ENCODE data around the gene GRID1.

The GRID1 gene

DNA sequence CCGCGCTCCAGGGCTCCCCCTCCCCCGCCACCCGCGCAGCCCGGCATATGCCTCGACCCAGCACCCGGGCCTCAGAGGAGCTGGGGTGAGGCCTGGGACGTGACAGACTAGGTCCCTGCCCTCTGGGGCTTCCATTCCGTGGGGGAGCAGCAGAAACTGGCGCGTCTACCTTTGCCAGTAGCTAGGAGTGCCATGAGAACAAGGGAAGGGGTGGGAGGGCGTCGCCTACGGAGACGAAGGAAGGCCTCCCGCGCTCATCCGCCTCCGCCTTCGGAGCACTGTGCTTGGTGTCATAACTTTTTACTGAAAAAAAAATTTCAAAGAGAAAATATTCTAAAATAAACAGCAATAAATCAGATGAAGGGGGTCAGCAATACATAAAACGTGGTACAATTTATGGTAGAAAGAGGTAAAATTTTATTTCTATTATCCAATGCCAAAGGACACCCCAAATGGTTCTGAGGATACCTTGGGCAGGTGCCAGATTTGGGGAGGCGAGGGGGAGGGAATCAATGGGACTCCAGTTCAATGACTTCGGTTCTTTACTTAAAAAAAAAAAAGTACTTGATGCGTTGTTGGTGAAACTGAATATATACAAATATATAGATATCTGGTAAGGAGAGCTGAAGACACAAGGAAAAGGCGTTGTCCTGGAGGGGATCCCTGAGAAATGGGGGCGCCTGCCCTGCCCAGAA, 35.1 kb upstream of the GRID1 start:
- intact Hi-C loops (cut with DNase I; ENCODE audit: low total_unique reads), result loop anchor here (2.0 to 5.0 kb wide), 2 partner anchors 119 to 186 kb away; partner anchors contain the start of gene WAPL
- Histone ChIP-seq H3K4me1 (peaks cover 0 to 37% (median 30%) of the 10 kb centered on the region in 4 donors), H3K27ac (peak overlapping the region; percentile 73 to 85), H3K36me3 (no peaks in the 10 kb centered on the region), H3K9me3 (no peaks in the 10 kb centered on the region), H3K27me3 (no peaks in the 10 kb centered on the region), H3K4me3 (peak overlapping the region; percentile 64 to 68)
- TF ChIP-seq, protein P1, sequence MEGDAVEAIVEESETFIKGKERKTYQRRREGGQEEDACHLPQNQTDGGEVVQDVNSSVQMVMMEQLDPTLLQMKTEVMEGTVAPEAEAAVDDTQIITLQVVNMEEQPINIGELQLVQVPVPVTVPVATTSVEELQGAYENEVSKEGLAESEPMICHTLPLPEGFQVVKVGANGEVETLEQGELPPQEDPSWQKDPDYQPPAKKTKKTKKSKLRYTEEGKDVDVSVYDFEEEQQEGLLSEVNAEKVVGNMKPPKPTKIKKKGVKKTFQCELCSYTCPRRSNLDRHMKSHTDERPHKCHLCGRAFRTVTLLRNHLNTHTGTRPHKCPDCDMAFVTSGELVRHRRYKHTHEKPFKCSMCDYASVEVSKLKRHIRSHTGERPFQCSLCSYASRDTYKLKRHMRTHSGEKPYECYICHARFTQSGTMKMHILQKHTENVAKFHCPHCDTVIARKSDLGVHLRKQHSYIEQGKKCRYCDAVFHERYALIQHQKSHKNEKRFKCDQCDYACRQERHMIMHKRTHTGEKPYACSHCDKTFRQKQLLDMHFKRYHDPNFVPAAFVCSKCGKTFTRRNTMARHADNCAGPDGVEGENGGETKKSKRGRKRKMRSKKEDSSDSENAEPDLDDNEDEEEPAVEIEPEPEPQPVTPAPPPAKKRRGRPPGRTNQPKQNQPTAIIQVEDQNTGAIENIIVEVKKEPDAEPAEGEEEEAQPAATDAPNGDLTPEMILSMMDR (IDR thresholded peaks at IDR 0.05), result no peak
- no peak for DNase-seq

DNA sequence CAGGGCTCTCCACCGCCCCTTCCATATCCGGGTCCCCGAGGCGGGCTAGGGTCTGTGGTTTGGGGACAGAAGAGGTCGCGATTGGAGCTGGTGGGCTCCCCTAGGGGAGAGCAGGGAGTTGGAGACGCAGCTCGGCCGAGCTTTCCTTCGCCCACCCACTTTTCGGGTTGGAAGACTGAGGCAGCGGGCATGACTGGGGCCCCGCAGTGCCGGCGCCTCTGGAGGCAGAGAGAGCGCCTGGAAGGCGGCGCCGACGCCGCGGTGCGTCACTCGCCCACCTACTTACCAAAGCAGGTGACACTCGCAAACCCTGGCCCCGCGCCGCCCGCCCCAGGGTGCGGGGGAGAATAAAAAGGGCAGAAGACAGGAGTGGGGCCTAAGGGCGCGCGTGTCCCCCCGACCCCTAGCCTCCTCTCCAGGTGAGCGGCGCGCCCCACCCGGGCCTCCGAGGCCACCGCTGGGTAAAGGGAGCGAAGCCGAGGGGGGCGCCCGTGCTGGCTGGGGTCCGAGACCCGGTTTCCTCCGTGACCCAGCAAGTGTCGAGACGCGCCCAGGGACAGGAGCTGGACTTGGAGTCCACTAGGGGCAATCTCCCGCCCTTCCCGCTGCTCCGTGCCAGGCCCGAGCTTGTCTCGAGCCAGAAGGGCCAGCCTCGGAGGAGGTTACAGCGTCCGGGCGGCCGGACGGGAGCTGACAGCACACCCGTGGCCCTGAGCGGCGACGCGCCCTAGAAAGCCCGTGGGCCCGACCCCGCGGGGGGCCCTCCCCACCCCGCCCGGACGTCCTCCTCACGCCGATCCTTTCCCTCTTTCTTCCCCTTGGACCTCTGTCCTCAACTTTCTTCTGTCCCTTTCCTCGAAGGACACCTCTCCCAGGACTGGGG, 34.4 kb upstream of the GRID1 start:
- Histone ChIP-seq H3K27ac (peak overlapping the region; percentile 73 to 85), H3K9me3 (no peaks in the 10 kb centered on the region), H3K36me3 (no peaks in the 10 kb centered on the region), H3K27me3 (no peaks in the 10 kb centered on the region), H3K4me3 (peak overlapping the region; percentile 64 to 68), H3K4me1 (peaks cover 0 to 37% (median 30%) of the 10 kb centered on the region in 4 donors)
- TF ChIP-seq, protein P1 (IDR thresholded peaks at IDR 0.05), result peak in 1 of 2 experiments; percentile 24
- intact Hi-C loops (cut with DNase I; ENCODE audit: low total_unique reads), result loop anchor here (2.0 to 5.0 kb wide), 2 partner anchors 120 to 186 kb away; partner anchors contain the start of gene WAPL
- peak; percentile 45 to 80 for DNase-seq

DNA sequence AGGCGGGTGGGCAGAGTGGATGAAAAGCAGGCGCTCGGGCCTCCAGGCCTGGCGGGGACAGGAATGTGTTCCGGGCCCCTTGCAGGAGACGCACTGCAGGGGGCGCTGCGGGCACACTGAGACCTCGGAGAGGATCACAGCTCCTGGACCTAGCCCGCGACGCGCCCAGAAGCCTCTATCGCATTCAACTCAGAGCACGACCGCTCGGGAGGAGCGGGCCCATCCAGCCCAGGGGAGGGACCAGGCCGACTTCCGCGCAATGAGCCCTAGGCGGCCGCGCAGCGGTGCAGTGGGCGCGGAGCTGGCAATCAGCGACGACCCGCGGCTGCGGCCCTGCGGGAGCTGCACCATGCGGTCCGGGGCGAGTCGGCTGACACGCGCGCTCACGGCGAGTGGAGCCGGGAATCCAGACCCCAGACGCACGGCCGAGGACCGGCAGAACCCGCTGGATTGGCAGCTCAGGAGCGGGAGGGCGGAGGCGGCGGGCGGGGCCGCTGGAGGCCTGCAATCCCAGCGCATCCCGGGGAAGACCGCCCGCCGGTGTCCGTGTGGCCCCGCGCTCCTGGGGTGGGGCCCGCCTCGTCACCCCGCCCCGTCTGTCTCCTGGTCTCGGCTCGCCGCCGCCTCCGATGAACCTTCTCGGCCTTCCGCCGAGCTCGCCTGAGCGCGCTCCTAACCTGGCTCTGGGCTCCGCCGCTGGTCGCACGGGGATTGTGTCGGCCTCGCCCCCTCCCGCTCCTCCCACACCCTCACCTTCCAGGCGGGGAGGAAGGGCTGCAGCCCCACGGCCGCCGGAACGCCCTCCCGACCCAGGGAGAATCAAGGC, 33.5 kb upstream of the GRID1 start:
- DNase-seq, result peak; percentile 93 to 96
- H3K9me3 ChIP-seq, result no peaks in the 10 kb centered on the region
- peaks cover 0 to 37% (median 30%) of the 10 kb centered on the region in 4 donors for H3K4me1 ChIP-seq
- no peaks in the 10 kb centered on the region for H3K36me3 ChIP-seq
- H3K27ac ChIP-seq, result peak overlapping the region; percentile 73 to 85
- intact Hi-C loops (cut with DNase I; ENCODE audit: low total_unique reads), result loop anchor here (2.0 to 5.0 kb wide), 2 partner anchors 121 to 187 kb away; partner anchors contain the start of gene WAPL
- peak overlapping the region; percentile 64 to 68 for H3K4me3 ChIP-seq
- TF ChIP-seq, protein P1 (IDR thresholded peaks at IDR 0.05), result peak; percentile 93 to 96
- no peaks in the 10 kb centered on the region for H3K27me3 ChIP-seq

DNA sequence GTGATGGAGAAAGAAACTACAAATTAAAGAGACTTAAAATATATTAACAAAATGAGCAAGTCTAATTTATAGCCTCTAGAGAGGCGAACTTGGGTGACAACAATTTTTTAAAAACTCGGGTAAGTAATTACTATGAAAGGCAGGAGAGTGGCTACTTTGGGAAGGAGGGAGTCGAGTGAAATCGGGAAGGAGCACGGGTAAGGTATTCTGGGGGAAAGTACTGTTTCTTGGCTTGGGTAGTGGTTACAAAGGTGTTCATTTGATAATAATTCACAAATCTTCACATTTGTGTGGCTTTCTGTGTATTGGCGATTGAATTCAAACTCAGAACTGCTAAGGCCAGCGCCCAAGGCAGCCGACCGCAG, 32.9 kb upstream of the GRID1 start:
- Histone ChIP-seq H3K9me3 (no peaks in the 10 kb centered on the region), H3K27ac (peak overlapping the region; percentile 73 to 85), H3K27me3 (no peaks in the 10 kb centered on the region), H3K4me3 (peak overlapping the region; percentile 64 to 68), H3K4me1 (peaks cover 0 to 37% (median 30%) of the 10 kb centered on the region in 4 donors), H3K36me3 (no peaks in the 10 kb centered on the region)
- DNase-seq, result no peak
- intact Hi-C loops (cut with DNase I; ENCODE audit: low total_unique reads), result no loop called here
- TF ChIP-seq, protein P1 (IDR thresholded peaks at IDR 0.05), result no peak

DNA sequence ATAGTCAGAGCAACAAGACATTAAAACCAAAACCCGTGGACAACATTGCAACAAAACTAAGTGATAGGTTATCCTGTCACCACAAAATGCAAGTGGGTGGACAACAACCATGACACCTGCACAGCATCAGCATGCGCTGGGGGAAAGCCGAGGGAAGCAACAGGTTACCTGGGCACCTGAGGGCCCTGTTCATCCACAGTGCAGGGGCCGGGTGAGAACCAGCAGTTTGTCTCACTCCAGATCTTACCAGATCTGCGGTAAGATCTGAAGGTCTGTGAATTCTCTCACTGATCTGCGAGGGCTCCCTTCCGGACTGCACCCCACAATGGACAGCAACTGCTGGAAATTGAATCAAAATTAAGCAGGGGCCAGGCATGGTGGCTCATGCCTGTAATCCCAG, 30.5 kb upstream of the GRID1 start:
- Histone ChIP-seq H3K27me3 (no peaks in the 10 kb centered on the region), H3K4me3 (no peak overlapping the region), H3K4me1 (peaks cover 0 to 25% (median 19%) of the 10 kb centered on the region in 4 donors), H3K9me3 (no peaks in the 10 kb centered on the region), H3K36me3 (no peaks in the 10 kb centered on the region), H3K27ac (no peak overlapping the region)
- TF ChIP-seq, protein P1 (IDR thresholded peaks at IDR 0.05), result no peak
- DNase-seq, result no peak
- intact Hi-C loops (cut with DNase I; ENCODE audit: low total_unique reads), result no loop called here
